Effector memory CD4-positive, alpha-beta T cell (primary cell): ENCODE measurements around the gene NDRG3.

ENCODE experiments used
- DNase-seq, 3 donors: peaks; one replicate each; pipeline ENCODE4 v3.0.0-alpha.2; 2020
- H3K27ac ChIP-seq: 2 replicates; pipeline ENCODE4 v1.7.0; 2013; ENCODE audit warnings: mild to moderate bottlenecking, low read length, moderate library complexity; ENCODE audit not compliant: insufficient read depth, poor library complexity, severe bottlenecking
- H3K27me3 ChIP-seq: replicated peaks from 2 replicates; pipeline ENCODE4 v1.7.0; 2013; ENCODE audit warnings: mild to moderate bottlenecking, low read length; ENCODE audit not compliant: insufficient read depth, control insufficient read depth, poor library complexity, severe bottlenecking
- H3K36me3 ChIP-seq: 2 replicates; pipeline ENCODE4 v1.7.0; 2013; ENCODE audit warnings: mild to moderate bottlenecking, low read length, moderate library complexity; ENCODE audit not compliant: control insufficient read depth, insufficient read depth
- H3K4me1 ChIP-seq: 2 replicates; pipeline ENCODE4 v1.7.0; 2013; ENCODE audit warnings: low read length, mild to moderate bottlenecking; ENCODE audit not compliant: control insufficient read depth, insufficient read depth, poor library complexity, severe bottlenecking
- H3K4me3 ChIP-seq: 2 replicates; pipeline ENCODE4 v1.7.0; 2013; ENCODE audit warnings: low read length, low read depth, mild to moderate bottlenecking; ENCODE audit not compliant: insufficient read depth, poor library complexity, severe bottlenecking
- H3K9me3 ChIP-seq: 2 replicates; pipeline ENCODE4 v1.7.0; 2013; ENCODE audit warnings: mild to moderate bottlenecking, low read length, moderate library complexity; ENCODE audit not compliant: control insufficient read depth

Gene NDRG3

DNA sequence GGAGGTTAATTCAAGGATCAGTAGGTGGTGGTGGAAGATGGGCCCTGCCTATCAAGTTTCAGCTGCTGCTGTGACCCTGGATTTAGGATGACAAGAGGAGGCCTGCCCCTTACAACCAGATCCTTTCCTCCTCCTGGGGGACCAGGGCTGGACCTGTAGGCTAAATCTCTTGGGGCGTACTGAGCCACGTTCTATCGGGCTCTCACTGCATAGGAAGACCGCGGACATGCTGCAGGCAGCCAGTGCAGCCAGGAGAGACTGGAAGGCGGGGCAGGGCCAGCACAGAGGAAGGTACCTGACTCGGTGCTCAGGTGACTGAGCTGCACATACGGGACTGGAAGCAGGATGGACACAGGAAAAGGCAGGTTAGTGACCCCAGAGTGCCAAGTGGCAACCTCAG is 91.4 kb downstream of the NDRG3 start:
- DNase-seq = no peak
- H3K4me1 ChIP-seq = peaks cover 6% of the 10 kb centered on the region
- H3K4me3 ChIP-seq = no peak overlapping the region
- H3K36me3 ChIP-seq = peaks cover 10% of the 10 kb centered on the region
- no peaks in the 10 kb centered on the region for H3K27me3 ChIP-seq
- no peak overlapping the region for H3K27ac ChIP-seq
- H3K9me3 ChIP-seq = no peaks in the 10 kb centered on the region

DNA sequence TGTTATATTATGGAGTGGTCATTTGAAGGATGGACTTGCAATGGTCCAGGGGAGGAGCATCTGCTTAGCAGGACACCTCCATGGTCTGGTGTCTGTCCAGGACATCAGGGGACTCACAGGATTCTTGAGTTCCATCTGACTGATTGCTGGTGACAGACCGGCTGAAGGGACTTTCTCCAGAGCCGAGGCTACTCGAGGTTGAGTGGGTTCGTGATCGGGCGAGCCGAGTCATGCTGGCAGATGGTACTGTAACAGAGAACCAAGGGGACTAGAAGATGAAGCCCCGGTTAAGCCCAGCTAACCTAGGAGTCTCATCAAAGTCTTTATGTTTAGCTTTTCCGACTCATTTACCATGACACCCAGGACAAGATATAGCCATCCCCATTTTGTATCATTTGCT is 92.4 kb downstream of the NDRG3 start:
- Histone ChIP-seq H3K4me1 (peaks cover 4% of the 10 kb centered on the region), H3K27me3 (no peaks in the 10 kb centered on the region), H3K4me3 (no peak overlapping the region), H3K27ac (no peak overlapping the region), H3K9me3 (no peaks in the 10 kb centered on the region), H3K36me3 (peaks cover 10% of the 10 kb centered on the region)
- no peak for DNase-seq

DNA sequence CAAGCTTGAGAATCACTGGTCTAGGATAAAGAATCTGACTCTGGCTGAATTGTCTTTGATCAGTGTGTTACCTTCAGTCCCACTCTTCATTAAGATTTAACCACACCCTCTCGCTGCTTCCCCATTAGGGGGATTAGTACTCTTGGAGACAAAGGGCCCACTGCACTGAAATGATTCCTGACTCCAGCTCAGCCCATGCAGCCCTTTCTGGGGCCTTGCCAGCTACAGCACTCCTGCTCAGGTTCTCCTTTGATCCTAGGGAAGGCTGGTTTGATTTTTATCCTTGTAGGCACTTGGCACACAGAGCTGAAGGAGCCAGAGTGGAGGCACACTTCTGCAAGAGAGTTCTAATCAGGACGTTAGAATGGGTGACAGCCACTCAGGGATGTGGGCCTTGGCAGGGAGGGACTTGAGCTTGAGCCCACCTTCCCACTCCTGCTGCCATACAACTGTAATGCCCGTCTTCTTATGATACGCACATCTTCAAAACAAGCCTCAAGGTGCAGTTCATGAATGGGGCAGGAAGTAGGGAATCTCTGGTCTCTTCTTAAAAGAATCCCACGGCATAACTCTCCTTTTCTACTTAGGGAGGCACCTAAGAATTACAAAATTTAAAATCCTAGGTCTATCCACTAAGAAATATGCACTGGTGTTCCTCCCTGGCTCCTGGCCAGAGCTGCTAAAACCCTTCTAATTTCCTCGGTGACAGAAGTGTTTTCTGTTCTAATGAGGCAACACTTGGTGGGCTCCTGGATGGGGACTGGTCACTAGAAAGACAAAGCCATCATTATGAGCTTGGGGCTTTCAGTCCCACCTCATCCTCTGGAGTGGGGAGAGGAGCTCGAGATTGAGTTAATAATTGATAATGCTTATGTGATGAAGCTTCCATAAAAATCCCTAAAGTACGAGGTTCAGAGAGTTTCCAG is 98.4 kb downstream of the NDRG3 start:
- Histone ChIP-seq H3K4me3 (no peak overlapping the region), H3K27me3 (no peaks in the 10 kb centered on the region), H3K9me3 (no peaks in the 10 kb centered on the region), H3K27ac (no peak overlapping the region), H3K36me3 (peaks cover 3% of the 10 kb centered on the region), H3K4me1 (peaks cover 27% of the 10 kb centered on the region)
- DNase-seq = no peak

DNA sequence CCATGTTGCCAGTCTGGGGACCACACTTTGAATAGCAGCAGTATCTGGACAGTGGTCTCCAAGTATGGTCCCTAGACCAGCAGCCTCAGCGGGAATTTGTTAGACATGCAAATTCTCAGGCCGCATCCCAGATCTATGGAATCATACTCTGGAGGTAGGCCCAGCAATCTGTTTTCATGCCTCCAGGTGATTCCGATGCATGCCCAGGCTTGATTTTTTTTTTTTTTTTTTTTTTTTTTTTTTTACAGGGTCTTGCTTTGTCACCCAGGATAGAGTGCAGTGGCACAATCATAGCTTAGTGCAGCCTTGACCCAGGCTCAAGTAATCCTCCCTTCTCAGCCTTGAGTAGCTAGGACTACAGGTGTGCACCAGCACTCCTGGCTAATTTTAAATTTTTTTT is 99.2 kb downstream of the NDRG3 start:
- peak overlapping the region; percentile 71 for H3K27ac ChIP-seq
- DNase-seq = no peak
- H3K9me3 ChIP-seq = no peaks in the 10 kb centered on the region
- no peaks in the 10 kb centered on the region for H3K27me3 ChIP-seq
- H3K4me1 ChIP-seq = peaks cover 31% of the 10 kb centered on the region
- H3K36me3 ChIP-seq = no peaks in the 10 kb centered on the region
- no peak overlapping the region for H3K4me3 ChIP-seq

DNA sequence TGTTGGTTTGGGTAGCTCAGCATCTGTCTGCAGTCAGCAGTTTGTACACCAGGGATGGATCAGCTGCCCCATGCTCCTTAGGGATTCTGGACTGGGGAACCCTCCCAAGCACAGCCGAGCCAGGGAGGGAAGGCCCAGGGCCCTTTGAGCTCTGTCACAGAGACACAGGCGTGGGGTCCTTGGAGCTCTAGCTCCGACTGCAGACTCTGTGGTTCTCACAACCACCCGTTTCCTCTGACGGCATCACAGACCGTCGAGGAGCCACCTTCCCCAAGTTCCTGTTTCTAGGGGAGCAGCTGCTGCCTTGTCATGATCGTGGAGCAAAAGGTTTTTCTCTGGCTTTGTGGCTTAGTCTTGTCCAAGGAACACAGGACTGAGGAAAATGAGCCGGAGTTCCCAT is 99.9 kb downstream of the NDRG3 start, which contains the start of gene SLA2:
Gene SLA2, minus strand, starts transcription at position 199 of the 400 bp plus-strand sequence. CDS start 4,861 bp downstream, outside the sequence.
- peak within 1 kb of the TSS; percentile 61 for H3K4me3 ChIP-seq
- H3K4me1 ChIP-seq = peaks cover 31% of the 10 kb centered on the region
- H3K27ac ChIP-seq = peak within 1 kb of the TSS; percentile 71
- H3K36me3 ChIP-seq = peaks cover 4% of the 10 kb centered on the region
- peak; percentile 42 to 58 (median 51) for DNase-seq
- H3K27me3 ChIP-seq = no peaks in the 10 kb centered on the region
- no peaks in the 10 kb centered on the region for H3K9me3 ChIP-seq

DNA sequence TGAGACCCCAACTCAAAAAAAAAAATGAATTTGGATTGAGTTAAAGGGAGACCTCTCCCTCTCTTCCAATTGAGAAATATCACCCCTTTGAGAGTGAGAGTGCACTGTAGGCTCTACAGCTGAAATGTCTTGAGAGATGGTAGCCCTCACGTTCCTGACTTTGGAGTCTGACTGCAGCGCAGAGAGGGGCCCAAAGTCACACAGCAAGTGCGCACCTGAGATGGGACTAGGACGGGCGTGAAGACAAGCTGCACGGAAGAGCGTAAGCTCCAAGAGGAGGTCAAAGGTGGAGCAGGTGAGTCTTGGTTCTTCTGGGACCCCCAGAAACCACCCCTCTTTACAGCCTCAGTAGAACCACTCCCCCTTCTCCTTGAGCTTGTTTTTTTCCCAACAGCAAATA is 100.5 kb downstream of the NDRG3 start:
- peak overlapping the region; percentile 71 for H3K27ac ChIP-seq
- H3K36me3 ChIP-seq = peaks cover 9% of the 10 kb centered on the region
- H3K27me3 ChIP-seq = no peaks in the 10 kb centered on the region
- no peak for DNase-seq
- H3K4me1 ChIP-seq = peaks cover 31% of the 10 kb centered on the region
- peak overlapping the region; percentile 61 for H3K4me3 ChIP-seq
- no peaks in the 10 kb centered on the region for H3K9me3 ChIP-seq

DNA sequence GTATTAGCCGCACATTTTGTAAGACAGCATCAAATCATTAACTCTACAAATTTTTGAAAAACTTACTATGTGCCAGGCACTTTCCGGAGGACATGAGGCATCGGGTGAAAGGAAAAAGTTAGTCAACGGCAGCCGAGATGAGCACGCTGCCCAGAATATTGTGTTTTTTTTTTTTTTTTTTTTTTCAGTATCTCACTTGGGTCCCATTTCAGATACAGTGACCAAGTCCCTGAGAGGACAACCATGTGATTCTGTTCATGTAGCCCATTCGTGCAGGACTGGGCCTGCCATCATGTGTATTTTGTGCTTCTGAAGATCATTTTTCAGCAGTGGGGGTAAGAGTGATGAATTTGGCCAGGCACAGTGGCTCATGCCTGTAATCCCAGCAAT is 101.2 kb downstream of the NDRG3 start:
- peak overlapping the region; percentile 53 for H3K4me3 ChIP-seq
- peaks cover 31% of the 10 kb centered on the region for H3K4me1 ChIP-seq
- DNase-seq = no peak

DNA sequence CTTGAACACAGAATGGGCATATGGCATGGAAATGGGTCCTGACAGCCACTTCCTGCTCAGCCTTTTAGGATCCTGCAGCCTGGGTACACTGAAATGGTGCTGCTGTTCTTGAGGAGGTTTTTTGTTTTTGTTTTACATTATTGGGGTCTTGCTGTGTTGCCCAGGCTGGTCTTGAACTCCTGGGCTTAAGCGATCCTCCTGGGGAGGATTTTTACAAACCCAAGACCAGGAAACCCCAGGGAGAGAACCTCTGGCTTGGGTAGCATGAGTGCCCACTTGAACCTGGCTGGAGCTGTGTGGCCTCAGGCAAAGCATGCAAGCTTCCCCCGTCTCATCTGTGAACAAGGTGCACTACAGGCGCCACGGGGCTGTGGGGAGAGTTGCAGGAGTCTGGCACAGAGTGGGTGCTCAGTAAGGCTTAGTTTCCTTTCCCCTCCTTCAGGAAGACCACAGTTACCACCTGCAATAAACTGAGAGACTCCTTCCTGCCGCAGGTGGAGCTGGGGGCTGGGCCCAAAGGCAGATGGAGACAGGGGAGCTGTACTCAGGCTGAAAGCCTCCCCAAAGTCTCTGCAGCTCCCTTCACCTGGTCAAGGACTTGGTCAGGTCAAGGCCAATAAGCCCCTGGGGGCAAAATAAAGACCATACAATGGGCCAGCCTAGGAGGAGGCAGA is 101.7 kb downstream of the NDRG3 start:
- peak; percentile 26 to 60 (median 46) for DNase-seq
- Histone ChIP-seq H3K4me3 (peak overlapping the region; percentile 53), H3K27ac (peak overlapping the region; percentile 71), H3K9me3 (no peaks in the 10 kb centered on the region), H3K36me3 (peaks cover 20% of the 10 kb centered on the region), H3K27me3 (no peaks in the 10 kb centered on the region), H3K4me1 (peaks cover 31% of the 10 kb centered on the region)

More for the DNA sequence above, 101.2 kb downstream of the NDRG3 start:
- H3K27me3 ChIP-seq = no peaks in the 10 kb centered on the region
- H3K9me3 ChIP-seq = no peaks in the 10 kb centered on the region
- peaks cover 15% of the 10 kb centered on the region for H3K36me3 ChIP-seq
- H3K27ac ChIP-seq = peak overlapping the region; percentile 71

DNA sequence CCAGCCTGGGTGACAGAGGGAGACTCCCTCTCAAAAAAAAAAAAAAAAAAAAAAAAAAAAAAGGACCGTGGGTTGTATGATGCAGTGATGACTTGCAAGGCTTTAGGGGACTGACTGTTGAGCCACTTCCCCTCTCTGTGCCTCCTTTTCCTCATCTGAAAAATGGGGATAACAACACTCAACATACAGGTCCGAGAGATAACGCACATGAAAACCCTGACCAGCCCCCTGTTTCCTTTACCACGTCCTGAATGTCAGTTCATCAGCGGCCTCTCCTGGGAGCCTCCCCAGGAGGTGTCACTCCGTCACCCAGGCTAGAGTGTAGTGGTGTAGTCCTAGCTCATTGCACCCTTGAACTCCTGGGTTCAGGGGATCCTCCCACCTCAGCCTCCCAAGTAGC is 103.8 kb downstream of the NDRG3 start:
- Histone ChIP-seq H3K9me3 (no peaks in the 10 kb centered on the region), H3K27me3 (no peaks in the 10 kb centered on the region), H3K4me3 (no peak overlapping the region), H3K4me1 (peaks cover 31% of the 10 kb centered on the region), H3K27ac (peak overlapping the region; percentile 25), H3K36me3 (peaks cover 28% of the 10 kb centered on the region)
- no peak for DNase-seq

DNA sequence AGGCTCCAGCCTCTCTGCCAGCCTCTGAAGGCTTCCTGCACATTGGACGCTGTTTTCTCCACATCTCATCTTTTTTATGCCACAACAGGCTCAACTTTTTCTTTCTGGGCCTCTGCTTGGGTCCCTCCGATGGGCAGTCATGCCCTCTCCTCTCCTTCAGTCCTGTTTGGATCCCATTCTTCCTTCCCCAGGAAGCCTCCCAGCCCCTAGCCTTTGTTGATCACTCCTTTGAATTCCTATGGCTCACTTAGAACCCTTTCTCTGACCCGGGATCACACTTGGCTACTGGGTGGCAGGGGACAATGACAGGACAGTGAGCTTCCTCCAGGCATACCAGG is 104.4 kb downstream of the NDRG3 start:
- H3K27ac ChIP-seq = peak overlapping the region; percentile 32
- H3K4me3 ChIP-seq = no peak overlapping the region
- peaks cover 32% of the 10 kb centered on the region for H3K36me3 ChIP-seq
- H3K27me3 ChIP-seq = no peaks in the 10 kb centered on the region
- no peaks in the 10 kb centered on the region for H3K9me3 ChIP-seq
- DNase-seq = no peak
- peaks cover 29% of the 10 kb centered on the region for H3K4me1 ChIP-seq
